GM23338 (cell line): ENCODE measurements around the gene GPR152. TPM values are rescaled to one million over a fixed set of nuclear protein-coding genes. Genes with fewer than 3 reads are reported as not detected.

Experiments
- ATAC-seq: fragments of 200-7000 bp; cut with Tn5 transposase; 3 replicates; pipeline ENCODE4 v1.9.1; 2020
- DNase-seq: peaks from one replicate; pipeline ENCODE4 v3.0.0-alpha.2; 2015; ENCODE audit warnings: low spot score
- H2AFZ ChIP-seq: fragments of 200-600 bp; sonication (generic); 2 replicates; pipeline ENCODE4 v1.8.0; 2016; ENCODE audit warnings: antibody characterized with exemption, mild to moderate bottlenecking, moderate library complexity
- H3F3A ChIP-seq: fragments of 200-600 bp; sonication (generic); replicated peaks from 2 replicates; pipeline ENCODE4 v1.8.0; 2017; ENCODE audit warnings: antibody characterized with exemption, mixed run types, low read depth
- H3K27ac ChIP-seq: fragments of 200-600 bp; sonication (generic); 2 replicates; pipeline ENCODE4 v1.6.1; 2016; ENCODE audit warnings: low read depth
- H3K27me3 ChIP-seq: fragments of 200-600 bp; sonication (generic); 2 replicates; pipeline ENCODE4 v1.8.0; 2016; ENCODE audit warnings: mild to moderate bottlenecking, mixed run types, moderate library complexity; ENCODE audit not compliant: insufficient read depth
- H3K36me3 ChIP-seq: fragments of 200-600 bp; sonication (generic); 2 replicates; pipeline ENCODE4 v1.8.0; 2016; ENCODE audit warnings: mild to moderate bottlenecking; ENCODE audit not compliant: insufficient read depth
- H3K4me1 ChIP-seq: fragments of 200-600 bp; sonication (generic); 2 replicates; pipeline ENCODE4 v1.8.0; 2016; ENCODE audit warnings: mild to moderate bottlenecking, moderate library complexity; ENCODE audit not compliant: insufficient read depth
- H3K4me2 ChIP-seq: fragments of 200-600 bp; sonication (generic); 2 replicates; pipeline ENCODE4 v1.7.1; 2017; ENCODE audit warnings: mixed run types
- H3K4me3 ChIP-seq: fragments of 200-600 bp; sonication (generic); 2 replicates; pipeline ENCODE4 v1.6.1; 2016; ENCODE audit warnings: mixed run types
- H3K79me2 ChIP-seq: fragments of 200-600 bp; sonication (generic); replicated peaks from 2 replicates; pipeline ENCODE4 v1.8.0; 2017; ENCODE audit warnings: mild to moderate bottlenecking; ENCODE audit not compliant: insufficient read depth
- H3K9me2 ChIP-seq: fragments of 200-600 bp; sonication (generic); 2 replicates; pipeline ENCODE4 v1.8.0; 2017; ENCODE audit not compliant: insufficient read depth
- H4K20me1 ChIP-seq: fragments of 200-600 bp; sonication (generic); replicated peaks from 2 replicates; pipeline ENCODE4 v1.8.0; 2017; ENCODE audit warnings: mild to moderate bottlenecking; ENCODE audit not compliant: insufficient read depth
- H3K27ac Mint-ChIP-seq: 2 replicates; pipeline ENCODE4 v1.8.0; 2020; ENCODE audit warnings: inconsistent platforms, mild to moderate bottlenecking, moderate library complexity, mixed read lengths
- H3K27me3 Mint-ChIP-seq: 3 replicates; pipeline ENCODE4 v1.8.0; 2022; ENCODE audit warnings: low read depth, mild to moderate bottlenecking, moderate library complexity, mixed read lengths, inconsistent platforms; ENCODE audit not compliant: insufficient read depth, poor library complexity
- H3K36me3 Mint-ChIP-seq: 3 replicates; pipeline ENCODE4 v1.8.0; 2021; ENCODE audit warnings: low read depth, mild to moderate bottlenecking, inconsistent platforms, moderate library complexity, mixed read lengths
- H3K4me1 Mint-ChIP-seq: 3 replicates; pipeline ENCODE4 v1.8.0; 2020; ENCODE audit warnings: mild to moderate bottlenecking, inconsistent platforms, mixed read lengths
- H3K4me3 Mint-ChIP-seq: 3 replicates; pipeline ENCODE4 v1.8.0; 2021; ENCODE audit warnings: moderate library complexity, mild to moderate bottlenecking, inconsistent platforms, mixed read lengths
- H3K9me3 Mint-ChIP-seq: 3 replicates; pipeline ENCODE4 v1.8.0; 2020; ENCODE audit warnings: moderate library complexity, mild to moderate bottlenecking, inconsistent platforms, mixed read lengths
- CREB1 ChIP-seq: fragments of 250-450 bp; sonication (Bioruptor Pico); IDR thresholded peaks from 2 replicates; pipeline ENCODE4 v1.5.0; 2020; ENCODE audit warnings: low read depth, mild to moderate bottlenecking, moderate library complexity
- CTCF ChIP-seq, 2 experiments: fragments of 200-600 bp in 1 of 2; sonication (generic) in 1 of 2; conservative IDR thresholded peaks; 2 replicates each; pipeline versions ENCODE4 v1.5.1 to v1.6.1; 2016 to 2017; ENCODE audit warnings: antibody characterized with exemption in 2 of 2, low read depth in 2 of 2, mild to moderate bottlenecking in 2 of 2, moderate library complexity in 1 of 2
- ETS1 ChIP-seq: IDR thresholded peaks from 2 replicates; pipeline ENCODE4 v1.6.1; 2016; ENCODE audit warnings: antibody characterized with exemption
- EZH2 ChIP-seq: fragments of 200-600 bp; sonication (generic); IDR thresholded peaks from one replicate; pipeline ENCODE4 v1.8.0; 2017; ENCODE audit warnings: antibody characterized with exemption, mild to moderate bottlenecking, low read depth; ENCODE audit not compliant: unreplicated experiment
- EZH2phosphoT487 ChIP-seq: fragments of 200-600 bp; sonication (generic); IDR thresholded peaks from one replicate; pipeline ENCODE4 v1.8.1; 2018; ENCODE audit warnings: antibody characterized with exemption; ENCODE audit not compliant: unreplicated experiment
- JUNB ChIP-seq: IDR thresholded peaks from one replicate; pipeline ENCODE4 v1.6.1; 2016; ENCODE audit warnings: antibody characterized with exemption; ENCODE audit not compliant: unreplicated experiment
- NANOG ChIP-seq: IDR thresholded peaks from 2 replicates; pipeline ENCODE4 v1.6.1; 2016; ENCODE audit warnings: antibody characterized with exemption, borderline replicate concordance
- POLR2AphosphoS5 ChIP-seq: IDR thresholded peaks from 2 replicates; pipeline ENCODE4 v1.6.1; 2016; ENCODE audit warnings: antibody characterized with exemption, low read depth
- REST ChIP-seq: IDR thresholded peaks from one replicate; pipeline ENCODE4 v1.6.1; 2018; ENCODE audit warnings: antibody characterized with exemption; ENCODE audit not compliant: unreplicated experiment
- STAT1 ChIP-seq: IDR thresholded peaks from one replicate; pipeline ENCODE4 v1.6.1; 2016; ENCODE audit warnings: antibody characterized with exemption; ENCODE audit not compliant: unreplicated experiment
- ZNF114 ChIP-seq: fragments of 250-450 bp; sonication (Bioruptor Pico); IDR thresholded peaks from 2 replicates; pipeline ENCODE4 v1.5.0; 2020; ENCODE audit warnings: mild to moderate bottlenecking, moderate library complexity
- ZNF331 ChIP-seq: fragments of 250-450 bp; sonication (Bioruptor Pico); IDR thresholded peaks from 2 replicates; pipeline ENCODE4 v1.5.0; 2020; ENCODE audit warnings: low read depth, mild to moderate bottlenecking, moderate library complexity
- polyA plus RNA-seq: library from polyadenylated mRNA; unstranded; fragments of >200 nt; fragmentation: Nextera tagmentation; extraction: Ambion mirVana; gene quantifications from 2 replicates; pipeline ENCODE4 v1.2.1, GENCODE V29; 2016
- total RNA-seq: library from RNA; depleted of rRNA; stranded (reverse); fragments of >200 nt; shearing (Covaris generic); gene quantifications from 2 replicates; pipeline ENCODE4 v1.2.3, GENCODE V29; 2014
- TF ChIP-seq, protein P1 (sequence below): fragments of 250-450 bp; sonication (Bioruptor Pico); IDR thresholded peaks from 2 replicates; pipeline ENCODE4 v1.5.0; 2020; ENCODE audit warnings: mild to moderate bottlenecking, moderate library complexity

GPR152 gene
- total and polyA plus RNA-seq, 2 experiments from 2014 or later: not detected

- no peak for ATAC-seq
- Mint-ChIP-seq H3K27ac (no peak overlapping the region), H3K9me3 (no peaks in the 10 kb centered on the region; the same call in 2 of the 3 replicates)
These were observed 28.5 kb downstream of the GPR152 start for GRCh38 chr11:67423891-67424613.

More at GRCh38 chr11:67423891-67424613, 28.5 kb downstream of the GPR152 start:
- no peaks in the 10 kb centered on the region for H3K36me3 Mint-ChIP-seq
- Histone ChIP-seq H4K20me1 (no peaks in the 10 kb centered on the region), H3K27me3 (0 out of 2 replicates have a peak, but pooled peaks cover 5% of the 10 kb centered on the region), H3K27ac (no peak overlapping the region), H3F3A (peaks cover 8% of the 10 kb centered on the region; the same call in 1 of the 2 replicates), H3K4me1 (0 out of 2 replicates have a peak, but pooled peaks cover 7% of the 10 kb centered on the region), H3K4me2 (no peak overlapping the region), H3K9me2 (no peaks in the 10 kb centered on the region), H3K79me2 (peaks cover 6% of the 10 kb centered on the region; the same call in 1 of the 2 replicates), H3K4me3 (no peak overlapping the region), H2AFZ (no peak overlapping the region), H3K36me3 (no peaks in the 10 kb centered on the region)
- H3K4me1 Mint-ChIP-seq: peaks cover 9% of the 10 kb centered on the region; the same call in 2 of the 3 replicates
- H3K4me3 Mint-ChIP-seq: no peak overlapping the region
- peaks cover 28% of the 10 kb centered on the region for H3K27me3 Mint-ChIP-seq
- TF ChIP-seq STAT1 (no peak), EZH2phosphoT487 (no peak), CREB1 (CRISPR knock-in tag) (no peak), CTCF (conservative IDR thresholded peaks at IDR 0.05; ENCODE audit: low read depth in 2 of 2) (no peak), JUNB (no peak), REST (no peak), ETS1 (no peak), ZNF331 (CRISPR knock-in tag) (no peak), EZH2 (no peak), NANOG (no peak), POLR2AphosphoS5 (no peak), ZNF114 (no peak)
- TF ChIP-seq, protein P1, sequence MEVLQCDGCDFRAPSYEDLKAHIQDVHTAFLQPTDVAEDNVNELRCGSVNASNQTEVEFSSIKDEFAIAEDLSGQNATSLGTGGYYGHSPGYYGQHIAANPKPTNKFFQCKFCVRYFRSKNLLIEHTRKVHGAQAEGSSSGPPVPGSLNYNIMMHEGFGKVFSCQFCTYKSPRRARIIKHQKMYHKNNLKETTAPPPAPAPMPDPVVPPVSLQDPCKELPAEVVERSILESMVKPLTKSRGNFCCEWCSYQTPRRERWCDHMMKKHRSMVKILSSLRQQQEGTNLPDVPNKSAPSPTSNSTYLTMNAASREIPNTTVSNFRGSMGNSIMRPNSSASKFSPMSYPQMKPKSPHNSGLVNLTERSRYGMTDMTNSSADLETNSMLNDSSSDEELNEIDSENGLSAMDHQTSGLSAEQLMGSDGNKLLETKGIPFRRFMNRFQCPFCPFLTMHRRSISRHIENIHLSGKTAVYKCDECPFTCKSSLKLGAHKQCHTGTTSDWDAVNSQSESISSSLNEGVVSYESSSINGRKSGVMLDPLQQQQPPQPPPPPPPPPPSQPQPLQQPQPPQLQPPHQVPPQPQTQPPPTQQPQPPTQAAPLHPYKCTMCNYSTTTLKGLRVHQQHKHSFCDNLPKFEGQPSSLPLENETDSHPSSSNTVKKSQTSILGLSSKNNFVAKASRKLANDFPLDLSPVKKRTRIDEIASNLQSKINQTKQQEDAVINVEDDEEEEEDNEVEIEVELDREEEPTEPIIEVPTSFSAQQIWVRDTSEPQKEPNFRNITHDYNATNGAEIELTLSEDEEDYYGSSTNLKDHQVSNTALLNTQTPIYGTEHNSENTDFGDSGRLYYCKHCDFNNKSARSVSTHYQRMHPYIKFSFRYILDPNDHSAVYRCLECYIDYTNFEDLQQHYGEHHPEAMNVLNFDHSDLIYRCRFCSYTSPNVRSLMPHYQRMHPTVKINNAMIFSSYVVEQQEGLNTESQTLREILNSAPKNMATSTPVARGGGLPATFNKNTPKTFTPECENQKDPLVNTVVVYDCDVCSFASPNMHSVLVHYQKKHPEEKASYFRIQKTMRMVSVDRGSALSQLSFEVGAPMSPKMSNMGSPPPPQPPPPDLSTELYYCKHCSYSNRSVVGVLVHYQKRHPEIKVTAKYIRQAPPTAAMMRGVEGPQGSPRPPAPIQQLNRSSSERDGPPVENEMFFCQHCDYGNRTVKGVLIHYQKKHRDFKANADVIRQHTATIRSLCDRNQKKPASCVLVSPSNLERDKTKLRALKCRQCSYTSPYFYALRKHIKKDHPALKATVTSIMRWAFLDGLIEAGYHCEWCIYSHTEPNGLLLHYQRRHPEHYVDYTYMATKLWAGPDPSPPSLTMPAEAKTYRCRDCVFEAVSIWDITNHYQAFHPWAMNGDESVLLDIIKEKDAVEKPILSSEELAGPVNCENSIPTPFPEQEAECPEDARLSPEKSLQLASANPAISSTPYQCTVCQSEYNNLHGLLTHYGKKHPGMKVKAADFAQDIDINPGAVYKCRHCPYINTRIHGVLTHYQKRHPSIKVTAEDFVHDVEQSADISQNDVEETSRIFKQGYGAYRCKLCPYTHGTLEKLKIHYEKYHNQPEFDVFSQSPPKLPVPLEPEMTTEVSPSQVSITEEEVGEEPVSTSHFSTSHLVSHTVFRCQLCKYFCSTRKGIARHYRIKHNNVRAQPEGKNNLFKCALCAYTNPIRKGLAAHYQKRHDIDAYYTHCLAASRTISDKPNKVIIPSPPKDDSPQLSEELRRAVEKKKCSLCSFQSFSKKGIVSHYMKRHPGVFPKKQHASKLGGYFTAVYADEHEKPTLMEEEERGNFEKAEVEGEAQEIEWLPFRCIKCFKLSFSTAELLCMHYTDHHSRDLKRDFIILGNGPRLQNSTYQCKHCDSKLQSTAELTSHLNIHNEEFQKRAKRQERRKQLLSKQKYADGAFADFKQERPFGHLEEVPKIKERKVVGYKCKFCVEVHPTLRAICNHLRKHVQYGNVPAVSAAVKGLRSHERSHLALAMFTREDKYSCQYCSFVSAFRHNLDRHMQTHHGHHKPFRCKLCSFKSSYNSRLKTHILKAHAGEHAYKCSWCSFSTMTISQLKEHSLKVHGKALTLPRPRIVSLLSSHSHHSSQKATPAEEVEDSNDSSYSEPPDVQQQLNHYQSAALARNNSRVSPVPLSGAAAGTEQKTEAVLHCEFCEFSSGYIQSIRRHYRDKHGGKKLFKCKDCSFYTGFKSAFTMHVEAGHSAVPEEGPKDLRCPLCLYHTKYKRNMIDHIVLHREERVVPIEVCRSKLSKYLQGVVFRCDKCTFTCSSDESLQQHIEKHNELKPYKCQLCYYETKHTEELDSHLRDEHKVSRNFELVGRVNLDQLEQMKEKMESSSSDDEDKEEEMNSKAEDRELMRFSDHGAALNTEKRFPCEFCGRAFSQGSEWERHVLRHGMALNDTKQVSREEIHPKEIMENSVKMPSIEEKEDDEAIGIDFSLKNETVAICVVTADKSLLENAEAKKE (CRISPR knock-in tag): no peak
- DNase-seq: no peak
